IMR-90 (cell line): Measurements from ENCODE around the gene ANKRD33B. TPM values are rescaled to one million over a fixed set of nuclear protein-coding genes. Genes with fewer than 3 reads are reported as not detected.

Experiments
- ATAC-seq: fragments of 200-7000 bp; cut with Tn5 transposase; 2 replicates; pipeline ENCODE4 v1.9.1; 2020; ENCODE audit warnings: low read depth, mild to moderate bottlenecking, moderate library complexity
- BruUV-seq: library from RNA; stranded (reverse); fragments of 400-500 nt; replicated peaks from 2 replicates; lab custom pipeline; 2021; lab: Mats Ljungman, UMichigan
- CTCF ChIA-PET: fragments of 300-600 bp; formaldehyde crosslinking; extraction: SDS; loops from one replicate; lab custom pipeline; 2021; ENCODE audit warnings: antibody characterized with exemption; lab: Yijun Ruan, JAX
- POLR2A ChIA-PET: fragments of 300-600 bp; sonication (Branson Sonifier 250); formaldehyde crosslinking; loops from one replicate; lab custom pipeline; 2022; ENCODE audit warnings: antibody characterized with exemption; ENCODE audit not compliant: unreplicated experiment; lab: Charles Lee
- DNase-seq: peaks from one replicate; pipeline ENCODE4 v3.0.0; 2013
- H2AFZ ChIP-seq: replicated peaks from 2 replicates; pipeline ENCODE3; 2013; ENCODE audit warnings: low read length, mild to moderate bottlenecking; ENCODE audit not compliant: poor library complexity
- H2AK5ac ChIP-seq: 2 replicates; pipeline ENCODE4 v1.6.1; 2013; ENCODE audit warnings: low read depth, low read length, inconsistent platforms
- H2AK9ac ChIP-seq: replicated peaks from 2 replicates; pipeline ENCODE3; 2013; ENCODE audit warnings: mild to moderate bottlenecking, low read depth, low read length, moderate library complexity; ENCODE audit not compliant: poor library complexity
- H2BK120ac ChIP-seq: 2 replicates; pipeline ENCODE4 v1.6.1; 2013; ENCODE audit warnings: low read depth, low read length, inconsistent platforms
- H2BK15ac ChIP-seq: 3 replicates; pipeline ENCODE4 v1.6.1; 2013; ENCODE audit warnings: low read depth, low read length, inconsistent platforms
- H2BK20ac ChIP-seq: 2 replicates; pipeline ENCODE4 v1.6.1; 2013; ENCODE audit warnings: low read depth, mild to moderate bottlenecking, inconsistent platforms, low read length, moderate library complexity
- H2BK5ac ChIP-seq: 2 replicates; pipeline ENCODE4 v1.6.1; 2013; ENCODE audit warnings: mild to moderate bottlenecking, low read depth, low read length, inconsistent platforms; ENCODE audit not compliant: poor library complexity, severe bottlenecking
- H3K14ac ChIP-seq: replicated peaks from 2 replicates; pipeline ENCODE4 v1.6.1; 2013; ENCODE audit warnings: low read depth, low read length, inconsistent platforms
- H3K18ac ChIP-seq: 2 replicates; pipeline ENCODE4 v1.6.1; 2013; ENCODE audit warnings: low read depth, low read length, control low read depth
- H3K23ac ChIP-seq: 2 replicates; pipeline ENCODE4 v1.6.1; 2013; ENCODE audit warnings: low read depth, low read length, inconsistent platforms
- H3K27ac ChIP-seq: 2 replicates; pipeline ENCODE4 v1.5.1; 2013; ENCODE audit warnings: mild to moderate bottlenecking, control low read depth, low read length; ENCODE audit not compliant: insufficient read depth
- H3K27me3 ChIP-seq: 2 replicates; pipeline ENCODE4 v1.6.1; 2013; ENCODE audit warnings: low read length; ENCODE audit not compliant: control insufficient read depth, insufficient read depth
- H3K36me3 ChIP-seq: 2 replicates; pipeline ENCODE4 v1.6.1; 2013; ENCODE audit warnings: low read length, mixed read lengths; ENCODE audit not compliant: control insufficient read depth, insufficient read depth
- H3K4ac ChIP-seq: 2 replicates; pipeline ENCODE4 v1.6.1; 2013; ENCODE audit warnings: low read depth, low read length, inconsistent platforms
- H3K4me1 ChIP-seq: 2 replicates; pipeline ENCODE4 v1.6.1; 2013; ENCODE audit warnings: low read length, mixed read lengths; ENCODE audit not compliant: control insufficient read depth, insufficient read depth
- H3K4me2 ChIP-seq: 2 replicates; pipeline ENCODE4 v1.6.1; 2013; ENCODE audit warnings: low read depth, mild to moderate bottlenecking, control low read depth, low read length, moderate library complexity
- H3K4me3 ChIP-seq: 2 replicates; pipeline ENCODE4 v1.5.1; 2013; ENCODE audit warnings: low read depth, mild to moderate bottlenecking, control low read depth, low read length, moderate library complexity; ENCODE audit not compliant: insufficient read depth
- H3K56ac ChIP-seq: 2 replicates; pipeline ENCODE4 v1.6.1; 2013; ENCODE audit warnings: low read length, inconsistent platforms; ENCODE audit not compliant: insufficient read depth; ENCODE audit errors: extremely low read depth
- H3K79me1 ChIP-seq, 2 experiments: 2 replicates each; pipeline ENCODE4 v1.6.1; 2013; ENCODE audit warnings: low read length in 2 of 2, inconsistent platforms in 1 of 2, low read depth in 1 of 2
- H3K9ac ChIP-seq: 2 replicates; pipeline ENCODE4 v1.6.1; 2013; ENCODE audit warnings: low read depth, low read length, control low read depth
- H3K9me1 ChIP-seq: 2 replicates; pipeline ENCODE4 v1.6.1; 2013; ENCODE audit warnings: low read length, inconsistent platforms; ENCODE audit not compliant: insufficient read depth
- H3K9me3 ChIP-seq: 2 replicates; pipeline ENCODE4 v1.6.1; 2013; ENCODE audit warnings: low read length; ENCODE audit not compliant: control insufficient read depth, insufficient read depth
- H4K20me1 ChIP-seq: 2 replicates; pipeline ENCODE4 v1.6.1; 2013; ENCODE audit warnings: low read length, inconsistent platforms; ENCODE audit not compliant: insufficient read depth
- H4K5ac ChIP-seq: 2 replicates; pipeline ENCODE4 v1.6.1; 2013; ENCODE audit warnings: mild to moderate bottlenecking, low read depth, low read length, control low read depth
- H4K8ac ChIP-seq, 2 experiments: 2 replicates each; pipeline ENCODE4 v1.6.1; 2013; ENCODE audit warnings: low read depth in 2 of 2, low read length in 2 of 2, control low read depth in 1 of 2, inconsistent platforms in 1 of 2
- H4K91ac ChIP-seq: 2 replicates; pipeline ENCODE4 v1.6.1; 2013; ENCODE audit warnings: low read depth, low read length, inconsistent platforms; ENCODE audit not compliant: insufficient read depth
- BHLHE40 ChIP-seq: fragments of 150-350 bp; IDR thresholded peaks from 2 replicates; pipeline ENCODE4 v1.6.1; 2016; ENCODE audit warnings: mild to moderate bottlenecking, low read depth, low read length
- CEBPB ChIP-seq: IDR thresholded peaks from 2 replicates; pipeline ENCODE4 v1.6.1; 2012; ENCODE audit warnings: low read depth, low read length, improper control_type of control experiment
- CHD1 ChIP-seq: IDR thresholded peaks from 2 replicates; pipeline ENCODE4 v1.6.1; 2012; ENCODE audit warnings: low read depth, low read length, improper control_type of control experiment
- FOS ChIP-seq: fragments of 150-350 bp; IDR thresholded peaks from 2 replicates; pipeline ENCODE4 v1.6.1; 2016; ENCODE audit warnings: low read depth, low read length
- MAFK ChIP-seq: IDR thresholded peaks from 2 replicates; pipeline ENCODE4 v1.6.1; 2012; ENCODE audit warnings: low read depth, low read length, improper control_type of control experiment
- MAZ ChIP-seq: IDR thresholded peaks from 2 replicates; pipeline ENCODE4 v1.6.1; 2012; ENCODE audit warnings: low read depth, mild to moderate bottlenecking, low read length, improper control_type of control experiment, moderate library complexity, borderline replicate concordance
- MXI1 ChIP-seq: IDR thresholded peaks from 2 replicates; pipeline ENCODE4 v1.6.1; 2012; ENCODE audit warnings: low read depth, mild to moderate bottlenecking, low read length, moderate library complexity, borderline replicate concordance
- NFE2L2 ChIP-seq: fragments of 150-350 bp; IDR thresholded peaks from 2 replicates; pipeline ENCODE4 v1.6.1; 2016; ENCODE audit warnings: low read depth, mild to moderate bottlenecking, low read length
- POLR2A ChIP-seq: IDR thresholded peaks from 2 replicates; pipeline ENCODE4 v1.6.1; 2012; ENCODE audit warnings: mild to moderate bottlenecking, low read depth, low read length
- RAD21 ChIP-seq: IDR thresholded peaks from 2 replicates; pipeline ENCODE4 v1.6.1; 2012; ENCODE audit warnings: low read length, improper control_type of control experiment
- RCOR1 ChIP-seq: IDR thresholded peaks from 2 replicates; pipeline ENCODE4 v1.6.1; 2012; ENCODE audit warnings: mild to moderate bottlenecking, low read length, improper control_type of control experiment; ENCODE audit not compliant: insufficient replicate concordance
- RFX5 ChIP-seq: IDR thresholded peaks from 2 replicates; pipeline ENCODE4 v1.8.0; 2012; ENCODE audit warnings: low read depth, mild to moderate bottlenecking, low read length, moderate library complexity
- SMC3 ChIP-seq: fragments of 150-350 bp; IDR thresholded peaks from 2 replicates; pipeline ENCODE4 v1.6.1; 2016; ENCODE audit warnings: low read depth, mild to moderate bottlenecking, antibody characterized with exemption, low read length, moderate library complexity
- WGBS, 2 experiments: methylation state at CpG; one replicate each; pipeline versions ENCODE4 v1.1.5 to v1.1.7; 2013; ENCODE audit warnings: missing lambda C conversion rate in 2 of 2; ENCODE audit not compliant: insufficient read length in 1 of 2; ENCODE audit errors: extremely low coverage in 2 of 2; 5-methylcytosine and 5-hydroxymethylcytosine counted together
- dilution Hi-C: fragments of 300-500 bp; cut with HindIII; formaldehyde crosslinking; loops from one replicate; pipeline ENCODE4 v1.14.3; 2018; ENCODE audit warnings: low sequenced_read_pairs; ENCODE audit not compliant: unreplicated experiment
- in situ Hi-C: fragments of 300-500 bp; cut with MboI; formaldehyde crosslinking; loops from 3 replicates; pipeline ENCODE4 v1.14.3; 2019; ENCODE audit warnings: low sequenced_read_pairs, inconsistent platforms, mixed read lengths
- intact Hi-C: fragments of 100-400 bp; cut with micrococcal nuclease; formaldehyde crosslinking; loops from 2 replicates; pipeline ENCODE4 v1.10.0; 2022
- polyA plus RNA-seq, 3 experiments: library from polyadenylated mRNA; depleted of rRNA; stranded (reverse); fragments of >200 nt; gene quantifications; 2 replicates each; pipeline ENCODE4 v1.2.3, GENCODE V29; 2012; ENCODE audit warnings: low replicate concordance in 1 of 3
- total RNA-seq: library from RNA; depleted of rRNA; stranded (reverse); fragments of >200 nt; gene quantifications from 2 replicates; pipeline ENCODE4 v1.2.3, GENCODE V29; 2012
- TF ChIP-seq, protein P1 (sequence below): conservative IDR thresholded peaks from 2 replicates; pipeline ENCODE4 v1.5.1; 2012; ENCODE audit warnings: mild to moderate bottlenecking, low read depth, low read length, improper control_type of control experiment
- TF ChIP-seq, protein P2 (sequence below): fragments of 150-350 bp; IDR thresholded peaks from 2 replicates; pipeline ENCODE4 v1.6.1; 2017; ENCODE audit warnings: mild to moderate bottlenecking, antibody characterized with exemption, low read length, low read depth
- TF ChIP-seq, protein P3 (sequence below): fragments of 150-350 bp; IDR thresholded peaks from 2 replicates; pipeline ENCODE4 v1.6.1; 2016; ENCODE audit warnings: low read depth, mild to moderate bottlenecking, low read length, moderate library complexity, borderline replicate concordance

ANKRD33B gene
- total and polyA plus RNA-seq, 2 of the 4 experiments (the other 2 are of a cell fraction), result 2.5 to 3.3 TPM

DNA sequence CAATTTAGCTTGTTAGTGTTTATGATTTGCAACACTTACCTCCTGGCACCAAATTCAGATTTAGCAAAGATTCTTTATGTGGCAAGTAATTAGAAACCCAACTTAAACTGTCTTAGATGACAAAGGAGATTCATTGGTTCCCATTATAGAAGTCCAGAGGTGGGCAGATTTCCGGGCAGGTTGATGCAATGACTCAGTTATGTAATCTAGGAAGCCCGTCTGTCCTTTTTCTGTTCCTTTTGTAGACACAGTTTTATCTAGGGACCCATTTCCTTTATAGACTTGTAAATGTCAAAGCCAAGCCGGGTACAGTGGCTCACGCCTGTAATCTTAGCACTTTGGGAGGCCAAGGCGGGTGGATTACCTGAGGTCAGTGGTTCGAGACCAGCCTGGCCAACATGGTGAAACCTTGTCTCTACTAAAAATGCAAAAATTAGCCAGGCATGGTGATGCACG lies 20.3 kb upstream of the ANKRD33B start:
- no peak for ATAC-seq
- ChIA-PET CTCF (interaction anchor here (0.8 kb wide), 1 partner anchor 71 kb away, joined by 3 read pairs; no protein-coding TSS in a partner anchor), POLR2A (interaction anchor here (0.5 kb wide), 1 partner anchor 247 kb away, joined by 4 read pairs; no protein-coding TSS in a partner anchor)
- TF ChIP-seq MXI1 (no peak), CHD1 (no peak), FOS (no peak), BHLHE40 (no peak), POLR2A (no peak), MAFK (no peak), NFE2L2 (no peak), SMC3 (no peak), RFX5 (no peak), RAD21 (no peak), MAZ (no peak), CEBPB (no peak), RCOR1 (no peak)
- TF ChIP-seq, protein P1, sequence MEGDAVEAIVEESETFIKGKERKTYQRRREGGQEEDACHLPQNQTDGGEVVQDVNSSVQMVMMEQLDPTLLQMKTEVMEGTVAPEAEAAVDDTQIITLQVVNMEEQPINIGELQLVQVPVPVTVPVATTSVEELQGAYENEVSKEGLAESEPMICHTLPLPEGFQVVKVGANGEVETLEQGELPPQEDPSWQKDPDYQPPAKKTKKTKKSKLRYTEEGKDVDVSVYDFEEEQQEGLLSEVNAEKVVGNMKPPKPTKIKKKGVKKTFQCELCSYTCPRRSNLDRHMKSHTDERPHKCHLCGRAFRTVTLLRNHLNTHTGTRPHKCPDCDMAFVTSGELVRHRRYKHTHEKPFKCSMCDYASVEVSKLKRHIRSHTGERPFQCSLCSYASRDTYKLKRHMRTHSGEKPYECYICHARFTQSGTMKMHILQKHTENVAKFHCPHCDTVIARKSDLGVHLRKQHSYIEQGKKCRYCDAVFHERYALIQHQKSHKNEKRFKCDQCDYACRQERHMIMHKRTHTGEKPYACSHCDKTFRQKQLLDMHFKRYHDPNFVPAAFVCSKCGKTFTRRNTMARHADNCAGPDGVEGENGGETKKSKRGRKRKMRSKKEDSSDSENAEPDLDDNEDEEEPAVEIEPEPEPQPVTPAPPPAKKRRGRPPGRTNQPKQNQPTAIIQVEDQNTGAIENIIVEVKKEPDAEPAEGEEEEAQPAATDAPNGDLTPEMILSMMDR, result no peak
- TF ChIP-seq, protein P2, sequence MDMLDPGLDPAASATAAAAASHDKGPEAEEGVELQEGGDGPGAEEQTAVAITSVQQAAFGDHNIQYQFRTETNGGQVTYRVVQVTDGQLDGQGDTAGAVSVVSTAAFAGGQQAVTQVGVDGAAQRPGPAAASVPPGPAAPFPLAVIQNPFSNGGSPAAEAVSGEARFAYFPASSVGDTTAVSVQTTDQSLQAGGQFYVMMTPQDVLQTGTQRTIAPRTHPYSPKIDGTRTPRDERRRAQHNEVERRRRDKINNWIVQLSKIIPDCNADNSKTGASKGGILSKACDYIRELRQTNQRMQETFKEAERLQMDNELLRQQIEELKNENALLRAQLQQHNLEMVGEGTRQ, result no peak
- TF ChIP-seq, protein P3, sequence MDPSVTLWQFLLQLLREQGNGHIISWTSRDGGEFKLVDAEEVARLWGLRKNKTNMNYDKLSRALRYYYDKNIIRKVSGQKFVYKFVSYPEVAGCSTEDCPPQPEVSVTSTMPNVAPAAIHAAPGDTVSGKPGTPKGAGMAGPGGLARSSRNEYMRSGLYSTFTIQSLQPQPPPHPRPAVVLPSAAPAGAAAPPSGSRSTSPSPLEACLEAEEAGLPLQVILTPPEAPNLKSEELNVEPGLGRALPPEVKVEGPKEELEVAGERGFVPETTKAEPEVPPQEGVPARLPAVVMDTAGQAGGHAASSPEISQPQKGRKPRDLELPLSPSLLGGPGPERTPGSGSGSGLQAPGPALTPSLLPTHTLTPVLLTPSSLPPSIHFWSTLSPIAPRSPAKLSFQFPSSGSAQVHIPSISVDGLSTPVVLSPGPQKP, result no peak
- in situ Hi-C loops (no loop called here), dilution Hi-C loops (no loop called here), intact Hi-C loops (no loop called here)
- no peak overlapping the region for H3K4ac ChIP-seq
- WGBS, 2 experiments, result 88% methylated on average over 5 of the region's 7 CpGs; no CpG with 5 or more reads in 1 of the 2 experiments
- BruUV-seq, result no TSS peak
- no peak overlapping the region; the same call in 1 of the 2 replicates for H2BK20ac ChIP-seq
- H3K27ac ChIP-seq, result no peak overlapping the region
- peaks cover 7% of the 10 kb centered on the region for H3K4me1 ChIP-seq
- no peak overlapping the region for H3K14ac ChIP-seq
- DNase-seq, result no peak
- peaks cover 7% of the 10 kb centered on the region for H3K9me1 ChIP-seq
- no peak overlapping the region for H2AK5ac ChIP-seq
- H3K9ac ChIP-seq, result no peak overlapping the region
- no peak overlapping the region for H3K4me2 ChIP-seq
- H3K18ac ChIP-seq, result no peak overlapping the region
- no peak overlapping the region for H2BK15ac ChIP-seq
- no peaks in the 10 kb centered on the region for H3K36me3 ChIP-seq
- H3K9me3 ChIP-seq, result no peaks in the 10 kb centered on the region
- no peak overlapping the region for H2AFZ ChIP-seq
- no peak overlapping the region for H3K23ac ChIP-seq
- H3K4me3 ChIP-seq, result no peak overlapping the region
- no peak overlapping the region for H4K91ac ChIP-seq
- no peak overlapping the region for H4K5ac ChIP-seq
- no peaks in the 10 kb centered on the region for H4K20me1 ChIP-seq
- H3K27me3 ChIP-seq, result peaks cover 2% of the 10 kb centered on the region
- H3K56ac ChIP-seq, result no peak overlapping the region
- H3K79me1 ChIP-seq, result no peaks in the 10 kb centered on the region
- no peak overlapping the region for H4K8ac ChIP-seq
- no peak overlapping the region for H2BK120ac ChIP-seq
- H2BK5ac ChIP-seq, result no peak overlapping the region
- no peak overlapping the region for H2AK9ac ChIP-seq
